Skeletal muscle satellite cell (primary cell): Measurements from ENCODE around the gene FAN1.

ENCODE experiments used
- H3K27me3 ChIP-seq: 2 replicates; pipeline ENCODE4 v1.7.0; 2013; ENCODE audit warnings: low read length; ENCODE audit not compliant: control insufficient read depth, insufficient read depth
- H3K36me3 ChIP-seq: 2 replicates; pipeline ENCODE4 v1.7.0; 2013; ENCODE audit warnings: mild to moderate bottlenecking, control low read depth, low read length; ENCODE audit not compliant: insufficient read depth
- H3K4me1 ChIP-seq: 2 replicates; pipeline ENCODE4 v1.7.0; 2013; ENCODE audit warnings: low read length; ENCODE audit not compliant: control insufficient read depth, insufficient read depth
- H3K4me2 ChIP-seq: 2 replicates; pipeline ENCODE4 v1.7.0; 2013; ENCODE audit warnings: mild to moderate bottlenecking, low read length
- H3K4me3 ChIP-seq: 2 replicates; pipeline ENCODE4 v1.7.0; 2013; ENCODE audit warnings: low read length
- H3K9ac ChIP-seq: 2 replicates; pipeline ENCODE4 v1.7.0; 2013; ENCODE audit warnings: mild to moderate bottlenecking, low read depth, low read length, moderate library complexity
- H3K9me3 ChIP-seq: replicated peaks from 2 replicates; pipeline ENCODE4 v1.7.0; 2013; ENCODE audit warnings: mild to moderate bottlenecking, control low read depth, low read length

Gene FAN1

GRCh38 chr15:30933293-30933692 is 29.6 kb downstream of the FAN1 start:
- no peaks in the 10 kb centered on the region for H3K4me1 ChIP-seq
- H3K36me3 ChIP-seq: peaks cover 62% of the 10 kb centered on the region

DNA sequence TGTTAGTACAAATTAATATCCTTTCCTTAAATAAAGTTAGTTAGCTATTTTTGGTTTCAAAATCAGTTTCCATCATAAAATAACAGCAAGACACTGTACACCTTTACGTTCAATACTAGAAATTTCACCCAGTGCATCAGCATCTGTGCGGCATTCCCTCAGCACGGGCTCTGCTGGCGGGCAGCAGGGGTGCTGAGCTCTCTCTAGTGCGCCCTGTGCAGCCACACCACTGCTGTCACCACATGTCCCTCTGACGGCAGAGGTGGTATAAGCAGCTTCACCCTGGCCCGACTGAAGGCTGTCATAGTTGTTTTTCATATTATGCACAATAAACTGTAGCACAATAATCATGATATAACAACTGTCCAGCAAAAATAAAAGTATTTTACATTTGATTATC is 35.4 kb downstream of the FAN1 start:
- Histone ChIP-seq H3K27me3 (no peaks in the 10 kb centered on the region), H3K9me3 (no peaks in the 10 kb centered on the region), H3K4me1 (no peaks in the 10 kb centered on the region), H3K9ac (no peak overlapping the region), H3K36me3 (peaks cover 83% of the 10 kb centered on the region), H3K4me3 (no peak overlapping the region), H3K4me2 (no peak overlapping the region)

More at GRCh38 chr15:30933293-30933692, 29.6 kb downstream of the FAN1 start:
- Histone ChIP-seq H3K27me3 (no peaks in the 10 kb centered on the region), H3K9me3 (no peaks in the 10 kb centered on the region), H3K4me3 (no peak overlapping the region), H3K4me2 (no peak overlapping the region), H3K9ac (no peak overlapping the region)

- Histone ChIP-seq H3K9ac (no peak overlapping the region), H3K4me2 (no peak overlapping the region), H3K27me3 (no peaks in the 10 kb centered on the region), H3K4me3 (no peak overlapping the region), H3K9me3 (no peaks in the 10 kb centered on the region), H3K4me1 (no peaks in the 10 kb centered on the region), H3K36me3 (peaks cover 77% of the 10 kb centered on the region)
Observed at GRCh38 chr15:30940359-30940758, 36.6 kb downstream of the FAN1 start.

DNA sequence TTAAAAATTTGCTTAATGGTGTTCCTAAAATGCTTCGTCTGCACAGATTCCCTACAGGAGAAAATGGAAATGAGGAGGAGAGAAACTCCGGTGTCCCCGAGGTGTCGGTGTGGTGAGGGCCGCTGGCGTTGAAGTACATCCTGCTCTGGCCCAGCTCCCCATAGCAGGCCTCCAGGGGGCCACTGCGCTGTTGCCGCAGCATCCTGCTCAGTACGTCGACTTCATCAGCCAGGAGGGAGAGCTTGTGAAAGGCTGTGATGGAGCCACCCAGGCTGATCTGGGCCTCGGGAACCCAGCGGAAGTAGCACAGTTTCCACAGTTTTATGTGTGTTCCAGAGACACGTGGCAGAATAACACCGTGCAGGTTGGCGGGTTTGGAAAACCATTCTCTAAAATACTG is 37.8 kb downstream of the FAN1 start:
- Histone ChIP-seq H3K4me1 (no peaks in the 10 kb centered on the region), H3K36me3 (peaks cover 82% of the 10 kb centered on the region), H3K9ac (no peak overlapping the region), H3K9me3 (no peaks in the 10 kb centered on the region), H3K4me2 (no peak overlapping the region), H3K27me3 (no peaks in the 10 kb centered on the region), H3K4me3 (no peak overlapping the region)

GRCh38 chr15:30943654-30944335 is 40.1 kb downstream of the FAN1 start:
- Histone ChIP-seq H3K9ac (no peak overlapping the region), H3K27me3 (no peaks in the 10 kb centered on the region), H3K4me3 (no peak overlapping the region), H3K9me3 (no peaks in the 10 kb centered on the region), H3K36me3 (peaks cover 79% of the 10 kb centered on the region), H3K4me2 (no peak overlapping the region), H3K4me1 (no peaks in the 10 kb centered on the region)

DNA sequence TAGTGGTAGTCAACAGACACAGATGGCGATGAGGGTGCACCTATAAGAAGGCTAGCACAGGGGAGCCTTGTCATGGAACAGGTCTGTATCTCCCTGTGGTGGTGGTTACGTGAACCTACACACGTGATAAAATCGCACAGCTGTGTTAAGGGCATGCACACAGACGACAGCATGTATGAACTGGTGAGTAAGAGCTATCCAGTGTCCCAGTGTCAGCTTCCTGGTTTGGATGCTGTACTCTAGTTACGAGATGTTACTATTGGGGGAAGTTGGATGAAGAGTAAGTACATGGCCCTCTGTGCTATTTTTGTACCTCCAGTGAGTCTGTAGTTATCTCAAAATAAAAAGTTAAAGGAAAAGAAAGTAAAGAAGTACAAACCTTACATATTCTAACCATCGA is 49.5 kb downstream of the FAN1 start:
- Histone ChIP-seq H3K4me3 (no peak overlapping the region), H3K9me3 (no peaks in the 10 kb centered on the region), H3K27me3 (no peaks in the 10 kb centered on the region), H3K4me2 (no peak overlapping the region), H3K9ac (no peak overlapping the region), H3K4me1 (peaks cover 15% of the 10 kb centered on the region), H3K36me3 (peaks cover 48% of the 10 kb centered on the region)

DNA sequence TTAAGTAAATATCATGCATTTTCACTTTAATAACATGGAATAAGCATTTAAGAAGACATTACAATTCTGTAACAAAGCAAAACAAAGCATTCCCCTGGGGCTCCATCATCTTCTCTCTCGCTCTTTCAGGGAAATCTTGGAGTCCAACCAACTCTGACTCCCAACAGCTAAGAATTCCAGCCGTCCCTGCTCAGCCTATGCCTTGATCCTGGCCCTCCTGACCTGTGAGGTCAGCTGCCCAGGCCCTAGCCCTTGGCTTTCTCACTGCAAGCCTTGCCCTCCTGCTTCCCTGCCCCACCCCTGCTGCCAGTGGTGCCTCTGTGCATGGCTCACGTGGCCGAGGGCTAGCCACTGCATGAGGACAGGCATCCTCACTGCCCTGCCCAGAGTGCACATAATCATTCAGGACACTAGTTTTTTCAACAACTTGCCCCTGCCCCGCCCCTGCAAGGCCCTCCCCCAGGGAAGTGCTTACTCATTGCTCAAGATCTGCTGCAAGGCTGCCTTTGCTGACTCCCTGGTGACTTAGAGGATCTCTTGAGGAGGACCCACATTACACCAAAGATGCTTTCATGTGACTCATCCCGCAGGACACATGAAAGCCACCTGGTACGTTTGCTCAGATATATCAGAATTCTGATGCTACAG is 50.1 kb downstream of the FAN1 start:
- Histone ChIP-seq H3K9me3 (no peaks in the 10 kb centered on the region), H3K27me3 (no peaks in the 10 kb centered on the region), H3K4me1 (peaks cover 15% of the 10 kb centered on the region), H3K4me3 (no peak overlapping the region), H3K4me2 (peak overlapping the region; percentile 31), H3K9ac (no peak overlapping the region), H3K36me3 (peaks cover 50% of the 10 kb centered on the region)

DNA sequence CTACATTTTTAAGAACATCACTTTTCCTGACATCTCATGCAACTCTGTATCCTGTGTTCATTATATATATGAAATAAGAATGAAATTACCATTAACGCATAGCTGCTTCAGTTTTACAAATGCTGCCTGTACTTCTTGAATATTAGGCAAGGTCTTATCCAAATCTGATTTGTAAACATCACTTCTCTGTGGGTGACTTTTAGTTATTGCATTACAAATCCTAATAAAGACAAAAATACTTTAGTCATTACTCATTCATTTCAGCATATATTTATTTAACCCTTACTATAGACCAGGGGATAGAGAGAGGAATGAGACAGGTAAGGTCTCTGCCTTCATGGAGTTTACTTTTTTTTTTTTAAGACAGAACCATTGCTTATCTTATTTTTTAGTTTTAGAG is 51.0 kb downstream of the FAN1 start:
- Histone ChIP-seq H3K36me3 (peaks cover 55% of the 10 kb centered on the region), H3K4me3 (no peak overlapping the region), H3K4me1 (peaks cover 15% of the 10 kb centered on the region), H3K9me3 (no peaks in the 10 kb centered on the region), H3K9ac (no peak overlapping the region), H3K27me3 (no peaks in the 10 kb centered on the region), H3K4me2 (no peak overlapping the region)

DNA sequence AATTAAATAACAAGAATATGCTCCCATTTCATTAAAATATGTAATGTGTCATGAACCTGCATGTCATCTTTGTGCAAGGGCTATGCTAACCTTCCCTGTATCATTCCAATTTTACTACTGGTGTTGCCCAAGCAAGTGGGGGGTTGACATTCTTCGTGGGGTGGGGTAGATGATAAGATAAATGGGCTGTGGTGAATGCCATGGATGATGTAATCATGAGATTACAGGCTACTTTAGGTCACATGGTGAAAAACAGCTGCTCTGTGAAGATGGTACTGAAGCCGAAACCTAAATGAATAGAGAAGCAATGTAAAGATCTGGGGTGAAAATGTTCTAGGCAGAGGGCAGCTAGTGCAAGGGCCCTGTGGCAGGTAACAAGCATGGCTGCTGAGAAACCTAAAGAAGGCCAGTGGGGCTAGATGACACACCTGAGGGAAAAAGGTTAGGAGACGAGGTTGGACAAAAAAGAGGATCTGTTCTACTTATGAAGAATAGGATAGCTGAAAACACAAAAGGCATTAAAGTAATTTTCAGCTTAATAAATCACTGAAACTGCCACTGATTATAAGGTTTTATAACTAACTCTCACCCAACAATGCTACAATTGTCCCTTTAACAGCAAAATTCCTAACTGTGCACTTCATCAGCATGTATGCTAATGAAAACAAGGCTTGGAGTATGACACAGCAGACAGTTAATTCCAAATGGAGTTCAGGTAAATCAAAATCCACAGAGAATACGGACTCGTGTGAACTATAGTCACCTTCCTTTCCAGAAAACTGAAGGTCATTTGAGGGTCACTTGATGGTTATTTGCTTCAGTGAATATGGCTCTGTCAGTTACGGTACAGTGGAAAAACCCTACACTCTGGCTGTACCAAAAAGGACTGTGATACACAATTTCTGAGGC is 52.8 kb downstream of the FAN1 start:
- Histone ChIP-seq H3K36me3 (peaks cover 41% of the 10 kb centered on the region), H3K4me3 (no peak overlapping the region), H3K4me2 (no peak overlapping the region), H3K9ac (no peak overlapping the region), H3K27me3 (no peaks in the 10 kb centered on the region), H3K9me3 (no peaks in the 10 kb centered on the region), H3K4me1 (peaks cover 15% of the 10 kb centered on the region)

DNA sequence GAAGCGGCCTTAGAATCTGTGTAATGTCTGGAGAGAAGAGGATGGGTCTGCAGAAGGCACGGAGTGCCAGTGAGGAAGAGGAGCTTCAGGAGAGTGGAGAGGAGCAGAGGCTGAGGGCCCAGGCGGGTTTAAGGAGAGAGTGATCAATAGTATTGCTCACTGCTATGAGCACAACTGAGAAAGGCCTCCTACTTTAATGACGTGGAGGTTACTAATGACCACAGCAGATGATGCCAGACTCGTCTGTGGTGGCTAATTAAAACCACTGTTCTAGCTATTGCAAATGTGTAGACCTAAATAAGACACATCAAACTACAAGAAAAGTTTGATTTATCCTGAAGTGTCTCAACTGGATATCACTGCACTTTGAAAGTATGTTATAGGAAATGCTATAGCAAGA is 54.5 kb downstream of the FAN1 start:
- Histone ChIP-seq H3K4me1 (peaks cover 15% of the 10 kb centered on the region), H3K36me3 (peaks cover 34% of the 10 kb centered on the region), H3K9me3 (no peaks in the 10 kb centered on the region)

GRCh38 chr15:30962079-30962478 is 58.4 kb downstream of the FAN1 start:
- no peaks in the 10 kb centered on the region for H3K27me3 ChIP-seq
- no peak overlapping the region for H3K4me2 ChIP-seq
- no peak overlapping the region for H3K9ac ChIP-seq
- no peaks in the 10 kb centered on the region for H3K9me3 ChIP-seq
- H3K4me1 ChIP-seq: no peaks in the 10 kb centered on the region
- H3K36me3 ChIP-seq: peaks cover 46% of the 10 kb centered on the region
- no peak overlapping the region for H3K4me3 ChIP-seq

More for the DNA sequence above, 54.5 kb downstream of the FAN1 start:
- Histone ChIP-seq H3K4me2 (no peak overlapping the region), H3K27me3 (no peaks in the 10 kb centered on the region), H3K4me3 (no peak overlapping the region), H3K9ac (no peak overlapping the region)
